Glomerular visceral epithelial cell (primary cell): ENCODE results near the gene CFP.

Experiments
- DNase-seq: peaks from one replicate; pipeline ENCODE4 v3.0.0-alpha.2; 2016; ENCODE audit errors: extremely low spot score

Gene CFP

GRCh38 chrX:47637546-47638195, 7.9 kb upstream of the CFP start:
- no peak for DNase-seq

- no peak for DNase-seq
These were observed 5.3 kb upstream of the CFP start for GRCh38 chrX:47634871-47635575.

- no peak for DNase-seq
These were observed 4.2 kb upstream of the CFP start for GRCh38 chrX:47633689-47634590.

- no peak for DNase-seq
These were observed 2.9 kb upstream of the CFP start for GRCh38 chrX:47632666-47633065.

- no peak for DNase-seq
These were observed 1.9 kb upstream of the CFP start for GRCh38 chrX:47631676-47632075.

- DNase-seq = no peak
These were observed 748 bp downstream of the CFP start for GRCh38 chrX:47628982-47629381.

- no peak for DNase-seq
These were observed 4.4 kb downstream of the CFP start for GRCh38 chrX:47625365-47625764.

- DNase-seq = peak; percentile 68
These were observed 6.1 kb downstream of the CFP start for GRCh38 chrX:47623540-47624027.

- no peak for DNase-seq
These were observed 7.9 kb downstream of the CFP start for GRCh38 chrX:47621851-47622250.

GRCh38 chrX:47620303-47620685, 9.4 kb downstream of the CFP start:
- DNase-seq = no peak

- DNase-seq = peak; percentile 74
These were observed 10.0 kb downstream of the CFP start, which contains the start of gene SYN1 for GRCh38 chrX:47619486-47620302. SYN1 (minus strand) TSS chrX:47619857; CDS start chrX:47619728, 129 bp downstream.

GRCh38 chrX:47618923-47619485, 10.7 kb downstream of the CFP start:
- no peak for DNase-seq

GRCh38 chrX:47614618-47615017, 15.1 kb downstream of the CFP start:
- no peak for DNase-seq

GRCh38 chrX:47613082-47613481, 16.6 kb downstream of the CFP start:
- no peak for DNase-seq

- DNase-seq = no peak
These were observed 17.3 kb downstream of the CFP start for GRCh38 chrX:47612418-47612817.

- DNase-seq = no peak
These were observed 17.8 kb downstream of the CFP start for GRCh38 chrX:47611926-47612325.

- DNase-seq = no peak
These were observed 18.2 kb downstream of the CFP start for GRCh38 chrX:47611489-47611888.

- no peak for DNase-seq
These were observed 19.2 kb downstream of the CFP start for GRCh38 chrX:47610511-47610910.

- no peak for DNase-seq
These were observed 21.5 kb downstream of the CFP start for GRCh38 chrX:47608130-47608810.

- no peak for DNase-seq
These were observed 22.6 kb downstream of the CFP start for GRCh38 chrX:47607091-47607490.

GRCh38 chrX:47605024-47605423, 24.7 kb downstream of the CFP start:
- no peak for DNase-seq
